ENCODE measurements around the gene OR1F1. TPM values are rescaled to one million over a fixed set of nuclear protein-coding genes. Genes with fewer than 3 reads are reported as not detected.
"Not testable (repeated sequence)": the region's sequence is repeated elsewhere in the genome, so short reads cannot be mapped to it uniquely, and the experiment has no call there.

OR1F1 gene
- total and polyA plus RNA-seq, 2 experiments from 2014 or later: not detected

DNA sequence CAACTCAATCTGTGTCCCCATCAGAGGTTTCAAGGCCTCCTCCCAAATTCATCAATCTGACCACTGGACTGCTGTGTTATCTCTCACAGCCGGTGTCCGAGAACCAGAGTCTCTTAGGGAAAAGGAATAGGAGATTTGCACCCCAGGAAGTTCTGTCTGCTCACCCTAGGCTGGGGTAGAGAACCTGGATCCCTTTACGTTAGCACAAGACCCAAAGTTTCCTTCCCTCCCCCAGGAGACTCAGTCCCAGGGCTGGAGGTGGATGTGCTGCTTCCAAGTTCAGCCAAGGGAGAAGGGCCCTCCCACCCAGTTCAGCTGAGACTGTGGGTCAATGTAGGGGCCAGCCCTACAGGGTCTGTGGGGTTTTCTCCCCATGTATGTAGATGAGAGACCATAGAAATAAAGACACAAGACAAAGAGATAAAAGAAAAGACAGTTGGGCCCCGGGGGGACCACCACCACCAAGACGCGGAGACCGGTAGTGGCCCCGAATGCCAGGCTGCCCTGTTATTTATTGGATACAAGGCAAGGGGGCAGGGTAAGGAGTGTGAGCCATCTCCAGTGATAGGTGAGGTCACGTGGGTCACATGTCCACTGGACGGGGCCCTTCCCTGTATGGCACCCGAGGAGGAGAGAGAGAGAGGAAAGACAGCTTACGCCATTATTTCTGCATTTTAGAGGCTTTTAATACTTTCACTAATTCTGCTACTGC is 22.7 kb upstream of the OR1F1 start:
- H3K27ac ChIP-seq: no peak overlapping the region
- DNase-seq (ENCODE audit: low read depth in 1 of 2, low spot score in 1 of 2): no peak
- peaks cover 36% of the 10 kb centered on the region for H3K27me3 ChIP-seq
- no peaks in the 10 kb centered on the region for H3K36me3 ChIP-seq
- H3K4me3 ChIP-seq: no peak overlapping the region
- no peaks in the 10 kb centered on the region for H3K4me1 ChIP-seq (ENCODE audit: low read depth)
- H3K9me3 ChIP-seq (ENCODE audit: low read depth): no peaks in the 10 kb centered on the region
- TF ChIP-seq, protein P1, sequence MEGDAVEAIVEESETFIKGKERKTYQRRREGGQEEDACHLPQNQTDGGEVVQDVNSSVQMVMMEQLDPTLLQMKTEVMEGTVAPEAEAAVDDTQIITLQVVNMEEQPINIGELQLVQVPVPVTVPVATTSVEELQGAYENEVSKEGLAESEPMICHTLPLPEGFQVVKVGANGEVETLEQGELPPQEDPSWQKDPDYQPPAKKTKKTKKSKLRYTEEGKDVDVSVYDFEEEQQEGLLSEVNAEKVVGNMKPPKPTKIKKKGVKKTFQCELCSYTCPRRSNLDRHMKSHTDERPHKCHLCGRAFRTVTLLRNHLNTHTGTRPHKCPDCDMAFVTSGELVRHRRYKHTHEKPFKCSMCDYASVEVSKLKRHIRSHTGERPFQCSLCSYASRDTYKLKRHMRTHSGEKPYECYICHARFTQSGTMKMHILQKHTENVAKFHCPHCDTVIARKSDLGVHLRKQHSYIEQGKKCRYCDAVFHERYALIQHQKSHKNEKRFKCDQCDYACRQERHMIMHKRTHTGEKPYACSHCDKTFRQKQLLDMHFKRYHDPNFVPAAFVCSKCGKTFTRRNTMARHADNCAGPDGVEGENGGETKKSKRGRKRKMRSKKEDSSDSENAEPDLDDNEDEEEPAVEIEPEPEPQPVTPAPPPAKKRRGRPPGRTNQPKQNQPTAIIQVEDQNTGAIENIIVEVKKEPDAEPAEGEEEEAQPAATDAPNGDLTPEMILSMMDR (IDR thresholded peaks at IDR 0.05; ENCODE audit: low read depth, low read length): no peak

DNA sequence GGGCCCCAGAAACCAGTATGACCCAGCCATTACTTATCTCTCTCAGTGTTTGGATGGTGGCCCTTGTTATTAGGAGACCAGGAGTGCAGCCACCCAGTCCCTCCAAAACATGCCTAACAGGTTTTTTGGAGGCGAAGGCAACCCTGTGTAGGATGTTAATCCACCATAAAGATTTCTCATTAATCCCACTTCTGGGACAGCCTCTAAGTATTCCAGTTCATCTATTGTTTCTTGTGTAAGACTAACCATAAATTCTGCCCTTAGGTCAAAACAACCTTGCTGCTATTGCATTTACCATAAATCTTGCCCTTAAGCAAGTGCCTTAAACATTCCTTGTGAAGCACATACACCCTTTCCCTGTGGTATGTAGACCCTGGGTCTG is 21.5 kb upstream of the OR1F1 start:
- Histone ChIP-seq H3K9me3 (ENCODE audit: low read depth) (no peaks in the 10 kb centered on the region), H3K27ac (no peak overlapping the region), H3K4me3 (no peak overlapping the region), H3K36me3 (no peaks in the 10 kb centered on the region), H3K27me3 (peaks cover 48% of the 10 kb centered on the region), H3K4me1 (ENCODE audit: low read depth) (no peaks in the 10 kb centered on the region)
- TF ChIP-seq, protein P1 (IDR thresholded peaks at IDR 0.05; ENCODE audit: low read depth, low read length): no peak
- DNase-seq (ENCODE audit: low read depth in 1 of 2, low spot score in 1 of 2): no peak

DNA sequence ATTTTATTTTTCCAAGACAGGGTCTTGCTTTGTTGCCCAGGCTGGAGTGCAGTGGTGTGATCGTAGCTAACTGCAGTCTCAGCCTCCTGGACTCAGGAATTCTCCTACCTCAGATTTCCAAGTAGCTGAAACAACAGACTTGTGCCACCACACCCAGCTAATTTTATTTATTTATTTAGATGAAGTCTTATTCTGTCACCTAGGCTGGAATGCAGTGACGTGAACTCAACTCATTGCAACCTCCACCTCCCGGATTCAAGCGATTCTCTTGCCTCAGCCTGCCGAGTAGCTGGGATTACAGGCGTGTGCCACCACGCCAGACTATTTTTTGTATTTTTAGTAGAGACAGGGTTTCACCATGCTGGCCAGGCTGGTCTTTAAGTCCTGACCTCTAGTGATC is 19.3 kb upstream of the OR1F1 start:
- DNase-seq (ENCODE audit: low read depth in 1 of 2, low spot score in 1 of 2); H3K4me1 ChIP-seq (ENCODE audit: low read depth); H3K9me3 ChIP-seq (ENCODE audit: low read depth); H3K4me3 ChIP-seq; H3K27ac ChIP-seq; H3K36me3 ChIP-seq: not testable (repeated sequence)
- H3K27me3 ChIP-seq: peaks cover 71% of the 10 kb centered on the region

GRCh38 chr16:3170440-3171180 is 17.4 kb upstream of the OR1F1 start:
- Histone ChIP-seq H3K27me3 (peaks cover 90% of the 10 kb centered on the region), H3K9me3 (ENCODE audit: low read depth) (no peaks in the 10 kb centered on the region), H3K4me3 (no peak overlapping the region), H3K27ac (no peak overlapping the region), H3K4me1 (ENCODE audit: low read depth) (no peaks in the 10 kb centered on the region), H3K36me3 (no peaks in the 10 kb centered on the region)
- TF ChIP-seq, protein P1 (IDR thresholded peaks at IDR 0.05; ENCODE audit: low read depth, low read length): no peak
- DNase-seq (ENCODE audit: low read depth in 1 of 2, low spot score in 1 of 2): peak in 1 of 2 donors; percentile 66

GRCh38 chr16:3171181-3171854 is 16.7 kb upstream of the OR1F1 start:
- no peak for DNase-seq (ENCODE audit: low read depth in 1 of 2, low spot score in 1 of 2)
- no peaks in the 10 kb centered on the region for H3K4me1 ChIP-seq (ENCODE audit: low read depth)
- no peak overlapping the region for H3K27ac ChIP-seq
- peaks cover 96% of the 10 kb centered on the region for H3K27me3 ChIP-seq
- H3K36me3 ChIP-seq: no peaks in the 10 kb centered on the region
- H3K4me3 ChIP-seq: no peak overlapping the region
- no peaks in the 10 kb centered on the region for H3K9me3 ChIP-seq (ENCODE audit: low read depth)
- TF ChIP-seq, protein P1 (IDR thresholded peaks at IDR 0.05; ENCODE audit: low read depth, low read length): no peak
